Vagina (tissue), 2 donors: ENCODE measurements around the gene EPHB1. TPM values are rescaled to one million over a fixed set of nuclear protein-coding genes. Genes with fewer than 3 reads are reported as not detected.
"Not testable (repeated sequence)": the region's sequence is repeated elsewhere in the genome, so short reads cannot be mapped to it uniquely, and the experiment has no call there.

Experiments
- DNase-seq, 2 donors: peaks; one replicate each; pipeline ENCODE4 v3.0.0-alpha.2; 2017; ENCODE audit errors: extremely low spot score in 2 of 2
- H3K27ac ChIP-seq: fragments of 200-600 bp; sonication (generic); one replicate; pipeline ENCODE4 v1.5.1; 2019
- H3K27me3 ChIP-seq: fragments of 200-600 bp; sonication (generic); one replicate; pipeline ENCODE4 v1.5.1; 2019
- H3K36me3 ChIP-seq, 2 donors: fragments of 200-600 bp; sonication (generic); one replicate each; pipeline ENCODE4 v1.5.1; 2017 to 2019
- H3K4me1 ChIP-seq: fragments of 200-600 bp; sonication (generic); one replicate; pipeline ENCODE4 v1.5.1; 2019
- H3K4me3 ChIP-seq, 2 donors: fragments of 200-600 bp; sonication (generic); 1 replicate in 1 of 2; 2 replicates in 1 of 2; pipeline ENCODE4 v1.5.1; 2016 to 2019
- H3K9me3 ChIP-seq: fragments of 200-600 bp; sonication (generic); one replicate; pipeline ENCODE4 v1.5.1; 2019
- POLR2A ChIP-seq, 2 donors: fragments of 450-650 bp; IDR thresholded peaks; one replicate each; pipeline ENCODE4 v1.6.1; 2017; ENCODE audit warnings: antibody characterized with exemption in 2 of 2, mild to moderate bottlenecking in 2 of 2, moderate library complexity in 2 of 2
- POLR2AphosphoS5 ChIP-seq, 2 donors: sonication (generic); formaldehyde crosslinking; IDR thresholded peaks; one replicate each; pipeline ENCODE4 v1.9.0; 2017; ENCODE audit warnings: antibody characterized with exemption in 2 of 2, mild to moderate bottlenecking in 2 of 2, low read depth in 1 of 2; ENCODE audit not compliant: insufficient read depth in 1 of 2
- intact Hi-C: fragments of 100-400 bp; cut with DNase I; formaldehyde crosslinking; loops from one replicate; pipeline ENCODE4 v1.15.1; 2023
- total RNA-seq: library from RNA; depleted of rRNA; stranded (reverse); fragments of >200 nt; gene quantifications from one replicate; pipeline ENCODE4 v1.2.3, GENCODE V29; 2016
- TF ChIP-seq, protein P1 (sequence below), 3 experiments: fragments of 450-650 bp in 2 of 3; fragments of 200-600 bp in 1 of 3; sonication (generic) in 1 of 3; IDR thresholded peaks; one replicate each; pipeline ENCODE4 v1.5.1; 2017 to 2019; ENCODE audit warnings: antibody characterized with exemption in 3 of 3, mild to moderate bottlenecking in 2 of 3, moderate library complexity in 2 of 3

EPHB1 gene
- total RNA-seq, 1 donor from 2014 or later: 2.2 TPM

DNA sequence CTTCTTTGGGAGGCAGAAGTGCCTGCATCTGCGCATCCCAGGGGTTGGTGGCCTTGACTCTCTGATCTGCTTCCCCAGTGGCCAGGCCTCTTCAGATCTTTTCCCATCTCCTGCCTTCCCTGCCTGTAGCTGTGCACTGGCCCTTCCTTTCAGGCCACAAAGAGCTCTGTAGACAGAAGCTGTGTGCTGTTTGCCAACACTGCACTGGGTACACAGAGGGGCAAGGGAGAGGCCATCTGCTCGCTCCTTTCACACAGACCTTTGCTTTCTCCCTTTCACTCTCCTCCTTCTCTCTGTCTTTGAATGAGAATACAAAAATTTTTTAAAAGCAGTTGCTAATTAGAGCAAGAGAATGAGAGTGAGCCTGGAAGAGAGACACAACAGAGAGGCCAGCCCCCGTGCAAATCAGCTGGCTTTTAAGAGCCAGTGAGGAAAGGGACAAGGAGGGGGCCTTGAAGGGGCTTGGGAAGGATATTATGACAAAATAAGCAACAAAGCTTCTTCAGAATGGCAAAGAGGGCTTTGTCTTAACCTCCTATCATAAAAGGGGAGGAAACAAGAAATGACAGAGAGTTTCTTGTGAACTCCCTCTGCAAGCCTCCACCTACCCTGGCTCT is 170.9 kb downstream of the EPHB1 start:
- DNase-seq: peak in 1 of 2 donors; percentile 27
- H3K36me3 ChIP-seq: no peaks in the 10 kb centered on the region
- TF ChIP-seq POLR2AphosphoS5 (IDR thresholded peaks at IDR 0.05; ENCODE audit: insufficient read depth in 1 of 2, low read depth in 1 of 2): no peak
- TF ChIP-seq, protein P1, sequence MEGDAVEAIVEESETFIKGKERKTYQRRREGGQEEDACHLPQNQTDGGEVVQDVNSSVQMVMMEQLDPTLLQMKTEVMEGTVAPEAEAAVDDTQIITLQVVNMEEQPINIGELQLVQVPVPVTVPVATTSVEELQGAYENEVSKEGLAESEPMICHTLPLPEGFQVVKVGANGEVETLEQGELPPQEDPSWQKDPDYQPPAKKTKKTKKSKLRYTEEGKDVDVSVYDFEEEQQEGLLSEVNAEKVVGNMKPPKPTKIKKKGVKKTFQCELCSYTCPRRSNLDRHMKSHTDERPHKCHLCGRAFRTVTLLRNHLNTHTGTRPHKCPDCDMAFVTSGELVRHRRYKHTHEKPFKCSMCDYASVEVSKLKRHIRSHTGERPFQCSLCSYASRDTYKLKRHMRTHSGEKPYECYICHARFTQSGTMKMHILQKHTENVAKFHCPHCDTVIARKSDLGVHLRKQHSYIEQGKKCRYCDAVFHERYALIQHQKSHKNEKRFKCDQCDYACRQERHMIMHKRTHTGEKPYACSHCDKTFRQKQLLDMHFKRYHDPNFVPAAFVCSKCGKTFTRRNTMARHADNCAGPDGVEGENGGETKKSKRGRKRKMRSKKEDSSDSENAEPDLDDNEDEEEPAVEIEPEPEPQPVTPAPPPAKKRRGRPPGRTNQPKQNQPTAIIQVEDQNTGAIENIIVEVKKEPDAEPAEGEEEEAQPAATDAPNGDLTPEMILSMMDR (IDR thresholded peaks at IDR 0.05): no peak
- intact Hi-C loops: no loop called here
- H3K27ac ChIP-seq: no peak overlapping the region
- no peak overlapping the region for H3K4me3 ChIP-seq
- H3K4me1 ChIP-seq: no peaks in the 10 kb centered on the region
- no peaks in the 10 kb centered on the region for H3K27me3 ChIP-seq
- H3K9me3 ChIP-seq: no peaks in the 10 kb centered on the region

DNA sequence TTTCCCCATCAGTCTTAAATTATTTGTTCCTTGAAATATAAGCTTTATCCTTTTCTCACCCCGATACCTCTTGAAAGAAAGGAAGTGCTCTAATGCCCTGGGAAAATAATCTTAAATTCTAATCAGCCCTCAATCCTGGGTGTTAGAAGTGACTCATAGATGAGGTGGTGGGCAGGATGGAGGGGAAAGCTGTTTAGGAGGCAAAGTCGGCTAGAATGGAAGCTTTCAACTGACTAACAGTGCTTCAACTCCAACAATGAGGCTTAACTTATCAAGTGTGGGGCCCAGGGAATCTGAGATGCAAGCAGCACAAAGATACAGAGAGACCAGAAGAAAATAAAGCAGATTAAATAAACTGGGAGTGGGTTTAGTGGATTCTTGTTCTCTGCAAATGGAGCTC is 175.8 kb downstream of the EPHB1 start:
- no peaks in the 10 kb centered on the region for H3K36me3 ChIP-seq
- no peaks in the 10 kb centered on the region for H3K9me3 ChIP-seq
- TF ChIP-seq POLR2AphosphoS5 (IDR thresholded peaks at IDR 0.05; ENCODE audit: insufficient read depth in 1 of 2, low read depth in 1 of 2) (no peak), POLR2A (IDR thresholded peaks at IDR 0.05) (no peak)
- TF ChIP-seq, protein P1 (IDR thresholded peaks at IDR 0.05): no peak
- no peak overlapping the region for H3K4me3 ChIP-seq
- no peak overlapping the region for H3K27ac ChIP-seq
- no peak for DNase-seq
- H3K4me1 ChIP-seq: no peaks in the 10 kb centered on the region
- intact Hi-C loops: no loop called here
- no peaks in the 10 kb centered on the region for H3K27me3 ChIP-seq

DNA sequence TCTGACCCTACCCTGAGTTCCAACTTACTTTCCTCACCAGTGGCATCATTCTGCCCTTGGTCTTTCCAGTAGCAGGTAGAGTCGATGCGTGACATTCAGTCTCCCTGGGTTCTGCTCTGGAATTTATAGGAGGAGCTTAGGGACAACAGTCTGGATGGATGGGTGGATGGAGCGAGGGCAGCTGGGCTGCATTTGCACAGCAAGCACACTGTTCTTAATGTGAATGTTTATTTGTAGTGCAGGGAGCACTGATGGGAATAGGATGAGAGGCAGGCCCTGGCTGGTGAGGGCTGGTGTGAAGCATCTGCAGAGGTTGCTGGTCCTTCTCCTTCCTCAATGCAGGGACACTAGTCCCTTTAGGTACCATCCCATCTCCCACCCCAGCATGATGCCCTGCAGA is 176.2 kb downstream of the EPHB1 start:
- DNase-seq: no peak
- Histone ChIP-seq H3K27me3 (no peaks in the 10 kb centered on the region), H3K36me3 (no peaks in the 10 kb centered on the region), H3K27ac (no peak overlapping the region), H3K4me1 (no peaks in the 10 kb centered on the region), H3K9me3 (no peaks in the 10 kb centered on the region), H3K4me3 (no peak overlapping the region)
- intact Hi-C loops: no loop called here
- TF ChIP-seq POLR2AphosphoS5 (IDR thresholded peaks at IDR 0.05; ENCODE audit: insufficient read depth in 1 of 2, low read depth in 1 of 2) (no peak), POLR2A (IDR thresholded peaks at IDR 0.05) (no peak)
- TF ChIP-seq, protein P1 (IDR thresholded peaks at IDR 0.05): no peak

DNA sequence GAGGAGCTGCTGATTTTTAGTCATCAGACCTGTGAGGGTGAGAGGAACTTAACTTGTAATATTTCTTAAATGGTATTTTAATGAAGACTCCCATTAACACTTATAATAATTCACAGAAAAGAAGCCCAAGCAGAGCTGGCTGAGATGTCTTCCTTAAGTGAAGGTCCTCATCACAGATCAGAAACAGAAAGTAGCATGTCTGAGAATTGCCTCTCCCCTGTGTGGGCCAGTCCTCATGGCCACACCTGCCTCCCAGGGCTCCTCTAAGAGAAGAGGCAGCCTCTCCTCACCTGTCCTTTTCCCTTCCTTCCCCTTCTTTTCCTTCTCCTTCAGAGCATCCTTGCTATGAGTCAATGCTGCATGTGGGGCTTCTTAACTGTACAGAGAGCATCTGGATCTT is 176.8 kb downstream of the EPHB1 start:
- H3K27ac ChIP-seq, H3K4me3 ChIP-seq, H3K36me3 ChIP-seq, H3K27me3 ChIP-seq, H3K4me1 ChIP-seq, H3K9me3 ChIP-seq, DNase-seq, intact Hi-C loops: not testable (repeated sequence)

DNA sequence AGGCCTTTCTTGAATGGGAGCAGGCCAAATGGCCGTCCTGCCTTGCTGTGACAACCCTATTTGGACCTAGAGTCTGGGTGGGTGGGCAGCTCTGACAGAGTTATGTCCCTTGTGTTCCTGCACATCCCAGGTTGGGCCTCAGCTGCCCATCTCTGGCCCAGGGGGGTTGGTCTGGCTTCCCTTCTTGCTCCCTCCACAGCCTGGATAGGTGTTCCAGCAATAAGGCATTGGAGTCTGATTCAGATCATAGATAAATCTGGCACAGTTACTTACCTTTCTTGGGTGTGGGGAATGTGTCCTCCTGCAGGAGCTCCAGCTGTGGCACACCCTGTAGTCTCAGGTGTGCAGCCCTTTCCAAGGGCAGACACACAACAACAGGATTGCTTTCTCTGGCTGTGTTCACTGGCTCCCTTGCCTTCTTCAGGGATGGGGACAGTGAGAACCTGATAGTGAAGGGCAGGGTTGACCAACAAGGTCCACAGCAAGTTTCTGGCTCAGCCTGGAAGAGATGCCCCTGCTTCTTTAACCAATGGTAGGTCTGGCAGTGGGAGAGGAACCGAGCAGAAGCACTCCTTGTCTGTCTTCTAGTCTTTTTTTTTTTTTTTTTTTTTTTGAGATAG is 177.9 kb downstream of the EPHB1 start:
- no peak overlapping the region for H3K27ac ChIP-seq
- H3K4me1 ChIP-seq: no peaks in the 10 kb centered on the region
- TF ChIP-seq, protein P1 (IDR thresholded peaks at IDR 0.05): no peak
- TF ChIP-seq POLR2AphosphoS5 (IDR thresholded peaks at IDR 0.05; ENCODE audit: insufficient read depth in 1 of 2, low read depth in 1 of 2): no peak
- TF ChIP-seq POLR2A (IDR thresholded peaks at IDR 0.05): no peak
- H3K36me3 ChIP-seq: no peaks in the 10 kb centered on the region
- no peaks in the 10 kb centered on the region for H3K9me3 ChIP-seq
- no peak overlapping the region for H3K4me3 ChIP-seq
- intact Hi-C loops: no loop called here
- no peaks in the 10 kb centered on the region for H3K27me3 ChIP-seq
- DNase-seq: peak in 1 of 2 donors; percentile 78
